HepG2 (cell line): Measurements from ENCODE around the gene CTNNAL1. TPM values are rescaled to one million over a fixed set of nuclear protein-coding genes. Genes with fewer than 3 reads are reported as not detected.

Source experiments
- ATF7 ChIP-seq, 2 experiments: fragments of 450-650 bp in 1 of 2; sonication (generic) in 1 of 2; formaldehyde crosslinking in 1 of 2; IDR thresholded peaks; 2 replicates each; pipeline versions ENCODE4 v1.4.0 to v1.6.1; 2016 to 2020; ENCODE audit warnings: antibody characterized with exemption in 1 of 2, mild to moderate bottlenecking in 1 of 2, missing genetic modification reagents in 1 of 2
- CEBPG ChIP-seq: IDR thresholded peaks from 2 replicates; pipeline ENCODE4 v1.6.1; 2016
- FOXK2 ChIP-seq: fragments of 450-650 bp; IDR thresholded peaks from 2 replicates; pipeline ENCODE4 v1.6.1; 2016
- MXD3 ChIP-seq: IDR thresholded peaks from 2 replicates; pipeline ENCODE4 v1.6.1; 2016; ENCODE audit warnings: mild to moderate bottlenecking, missing biosample characterization, missing genetic modification reagents
- PTBP1 ChIP-seq: fragments of 200-400 bp; formaldehyde crosslinking; IDR thresholded peaks from 2 replicates; pipeline ENCODE4 v1.6.1; 2018; ENCODE audit warnings: low read length, low read depth; ENCODE audit not compliant: poor library complexity, severe bottlenecking
- TGIF2 ChIP-seq: IDR thresholded peaks from 2 replicates; pipeline ENCODE4 v1.6.1; 2016; ENCODE audit warnings: control low read depth, missing compliant biosample characterization
- TMF1 ChIP-seq: sonication (generic); formaldehyde crosslinking; IDR thresholded peaks from 2 replicates; pipeline ENCODE4 v1.8.1; 2022; ENCODE audit warnings: low read depth, missing genetic modification reagents
- U2AF2 ChIP-seq: fragments of 200-400 bp; formaldehyde crosslinking; IDR thresholded peaks from 2 replicates; pipeline ENCODE4 v1.6.1; 2017; ENCODE audit warnings: low read depth, mild to moderate bottlenecking, low read length
- ZMYM4 ChIP-seq: sonication (generic); formaldehyde crosslinking; IDR thresholded peaks from 2 replicates; pipeline ENCODE4 v1.8.1; 2023; ENCODE audit warnings: mild to moderate bottlenecking, missing genetic modification reagents
- ZNF143 ChIP-seq: sonication (generic); formaldehyde crosslinking; IDR thresholded peaks from 2 replicates; pipeline ENCODE4 v1.4.0; 2020; ENCODE audit warnings: missing genetic modification reagents
- ZNF160 ChIP-seq: sonication (generic); formaldehyde crosslinking; IDR thresholded peaks from 2 replicates; pipeline ENCODE4 v1.8.0; 2022; ENCODE audit warnings: mild to moderate bottlenecking, inconsistent platforms, missing genetic modification reagents
- ZNF274 ChIP-seq: sonication (generic); formaldehyde crosslinking; IDR thresholded peaks from 2 replicates; pipeline ENCODE4 v1.5.1; 2020; ENCODE audit warnings: mild to moderate bottlenecking, missing genetic modification reagents
- ZNF746 ChIP-seq: sonication (generic); formaldehyde crosslinking; IDR thresholded peaks from 2 replicates; pipeline ENCODE4 v1.8.0; 2022; ENCODE audit warnings: mild to moderate bottlenecking, missing genetic modification reagents
- ZNF776 ChIP-seq: sonication (generic); formaldehyde crosslinking; IDR thresholded peaks from 2 replicates; pipeline ENCODE4 v1.4.0; 2020; ENCODE audit warnings: mild to moderate bottlenecking, missing genetic modification reagents
- polyA plus RNA-seq, 8 experiments: library from polyadenylated mRNA; depleted of rRNA in 3 of 8; stranded (reverse) in 7 of 8; unstranded in 1 of 8; fragments of >200 nt; fragmentation: Illumina TruSeq in 4 of 8; extraction: Trizol in 4 of 8; gene quantifications; 2 replicates each; pipeline versions ENCODE4 v1.2.1 to v1.2.3, GENCODE V29; 2011 to 2016; ENCODE audit warnings: low read depth in 4 of 8, missing spikeins in 1 of 8, mixed read lengths in 1 of 8; ENCODE audit not compliant: insufficient read depth in 1 of 8
- total RNA-seq, 5 experiments: library from RNA; depleted of rRNA; stranded (reverse); fragments of >200 nt; fragmentation: Illumina TruSeq; extraction: Trizol; gene quantifications; 2 replicates each; pipeline ENCODE4 v1.2.3, GENCODE V29; 2016; ENCODE audit warnings: low read depth in 1 of 5
- TF ChIP-seq, protein P1 (sequence below): sonication (generic); formaldehyde crosslinking; conservative IDR thresholded peaks from 2 replicates; pipeline ENCODE4 v1.4.0; 2020; ENCODE audit warnings: mild to moderate bottlenecking, missing genetic modification reagents, moderate library complexity
- TF ChIP-seq, protein P2 (sequence below): sonication (generic); formaldehyde crosslinking; IDR thresholded peaks from 2 replicates; pipeline ENCODE4 v1.4.0; 2020; ENCODE audit warnings: missing genetic modification reagents, borderline replicate concordance
- TF ChIP-seq, protein P3 (sequence below): conservative IDR thresholded peaks from 2 replicates; pipeline ENCODE4 v1.6.1; 2018; ENCODE audit warnings: missing genetic modification reagents
- TF ChIP-seq, protein P4 (sequence below): sonication (generic); formaldehyde crosslinking; IDR thresholded peaks from 2 replicates; pipeline ENCODE4 v1.5.0; 2020; ENCODE audit warnings: mild to moderate bottlenecking, missing genetic modification reagents, borderline replicate concordance

CTNNAL1 gene
- total and polyA plus RNA-seq, 2 of the 13 experiments (the other 11 are each of a cell fraction or from before 2014, with no cell fraction given) = 32.0 to 162 TPM

GRCh38 chr9:108934323-108934893 lies 78.9 kb downstream of the CTNNAL1 start, which contains the start of gene ABITRAM (continued):
- TF ChIP-seq, protein P1, sequence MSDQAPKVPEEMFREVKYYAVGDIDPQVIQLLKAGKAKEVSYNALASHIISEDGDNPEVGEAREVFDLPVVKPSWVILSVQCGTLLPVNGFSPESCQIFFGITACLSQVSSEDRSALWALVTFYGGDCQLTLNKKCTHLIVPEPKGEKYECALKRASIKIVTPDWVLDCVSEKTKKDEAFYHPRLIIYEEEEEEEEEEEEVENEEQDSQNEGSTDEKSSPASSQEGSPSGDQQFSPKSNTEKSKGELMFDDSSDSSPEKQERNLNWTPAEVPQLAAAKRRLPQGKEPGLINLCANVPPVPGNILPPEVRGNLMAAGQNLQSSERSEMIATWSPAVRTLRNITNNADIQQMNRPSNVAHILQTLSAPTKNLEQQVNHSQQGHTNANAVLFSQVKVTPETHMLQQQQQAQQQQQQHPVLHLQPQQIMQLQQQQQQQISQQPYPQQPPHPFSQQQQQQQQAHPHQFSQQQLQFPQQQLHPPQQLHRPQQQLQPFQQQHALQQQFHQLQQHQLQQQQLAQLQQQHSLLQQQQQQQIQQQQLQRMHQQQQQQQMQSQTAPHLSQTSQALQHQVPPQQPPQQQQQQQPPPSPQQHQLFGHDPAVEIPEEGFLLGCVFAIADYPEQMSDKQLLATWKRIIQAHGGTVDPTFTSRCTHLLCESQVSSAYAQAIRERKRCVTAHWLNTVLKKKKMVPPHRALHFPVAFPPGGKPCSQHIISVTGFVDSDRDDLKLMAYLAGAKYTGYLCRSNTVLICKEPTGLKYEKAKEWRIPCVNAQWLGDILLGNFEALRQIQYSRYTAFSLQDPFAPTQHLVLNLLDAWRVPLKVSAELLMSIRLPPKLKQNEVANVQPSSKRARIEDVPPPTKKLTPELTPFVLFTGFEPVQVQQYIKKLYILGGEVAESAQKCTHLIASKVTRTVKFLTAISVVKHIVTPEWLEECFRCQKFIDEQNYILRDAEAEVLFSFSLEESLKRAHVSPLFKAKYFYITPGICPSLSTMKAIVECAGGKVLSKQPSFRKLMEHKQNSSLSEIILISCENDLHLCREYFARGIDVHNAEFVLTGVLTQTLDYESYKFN = no peak
- no peak for TF ChIP-seq CEBPG (CRISPR knock-in tag)
- TF ChIP-seq ZNF274 = no peak
- no peak for TF ChIP-seq ZNF143 (CRISPR knock-in tag)
- peak; percentile 57 for TF ChIP-seq ZMYM4
- TF ChIP-seq, protein P2, sequence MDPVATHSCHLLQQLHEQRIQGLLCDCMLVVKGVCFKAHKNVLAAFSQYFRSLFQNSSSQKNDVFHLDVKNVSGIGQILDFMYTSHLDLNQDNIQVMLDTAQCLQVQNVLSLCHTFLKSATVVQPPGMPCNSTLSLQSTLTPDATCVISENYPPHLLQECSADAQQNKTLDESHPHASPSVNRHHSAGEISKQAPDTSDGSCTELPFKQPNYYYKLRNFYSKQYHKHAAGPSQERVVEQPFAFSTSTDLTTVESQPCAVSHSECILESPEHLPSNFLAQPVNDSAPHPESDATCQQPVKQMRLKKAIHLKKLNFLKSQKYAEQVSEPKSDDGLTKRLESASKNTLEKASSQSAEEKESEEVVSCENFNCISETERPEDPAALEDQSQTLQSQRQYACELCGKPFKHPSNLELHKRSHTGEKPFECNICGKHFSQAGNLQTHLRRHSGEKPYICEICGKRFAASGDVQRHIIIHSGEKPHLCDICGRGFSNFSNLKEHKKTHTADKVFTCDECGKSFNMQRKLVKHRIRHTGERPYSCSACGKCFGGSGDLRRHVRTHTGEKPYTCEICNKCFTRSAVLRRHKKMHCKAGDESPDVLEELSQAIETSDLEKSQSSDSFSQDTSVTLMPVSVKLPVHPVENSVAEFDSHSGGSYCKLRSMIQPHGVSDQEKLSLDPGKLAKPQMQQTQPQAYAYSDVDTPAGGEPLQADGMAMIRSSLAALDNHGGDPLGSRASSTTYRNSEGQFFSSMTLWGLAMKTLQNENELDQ (CRISPR knock-in tag) = peak; percentile 46; the same call in 1 of the 2 replicates
- TF ChIP-seq MXD3 (CRISPR knock-in tag) = peak; percentile 7; the same call in 1 of the 2 replicates
- TF ChIP-seq TGIF2 (CRISPR knock-in tag) = 0 out of 2 replicates have a peak, but pooled peaks have one; percentile 56
- no peak for TF ChIP-seq TMF1 (CRISPR knock-in tag)
- peak; percentile 80; the same call in 1 of the 2 replicates for TF ChIP-seq U2AF2
- TF ChIP-seq, protein P3, sequence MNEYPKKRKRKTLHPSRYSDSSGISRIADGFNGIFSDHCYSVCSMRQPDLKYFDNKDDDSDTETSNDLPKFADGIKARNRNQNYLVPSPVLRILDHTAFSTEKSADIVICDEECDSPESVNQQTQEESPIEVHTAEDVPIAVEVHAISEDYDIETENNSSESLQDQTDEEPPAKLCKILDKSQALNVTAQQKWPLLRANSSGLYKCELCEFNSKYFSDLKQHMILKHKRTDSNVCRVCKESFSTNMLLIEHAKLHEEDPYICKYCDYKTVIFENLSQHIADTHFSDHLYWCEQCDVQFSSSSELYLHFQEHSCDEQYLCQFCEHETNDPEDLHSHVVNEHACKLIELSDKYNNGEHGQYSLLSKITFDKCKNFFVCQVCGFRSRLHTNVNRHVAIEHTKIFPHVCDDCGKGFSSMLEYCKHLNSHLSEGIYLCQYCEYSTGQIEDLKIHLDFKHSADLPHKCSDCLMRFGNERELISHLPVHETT = 0 out of 2 replicates have a peak, but pooled peaks have one; percentile 11
- TF ChIP-seq ZNF776 (CRISPR knock-in tag) = 0 out of 2 replicates have a peak, but pooled peaks have one; percentile 59
- peak; percentile 38; the same call in 1 of the 2 replicates for TF ChIP-seq ZNF160 (CRISPR knock-in tag)
- no peak for TF ChIP-seq ZNF746
- TF ChIP-seq, protein P4, sequence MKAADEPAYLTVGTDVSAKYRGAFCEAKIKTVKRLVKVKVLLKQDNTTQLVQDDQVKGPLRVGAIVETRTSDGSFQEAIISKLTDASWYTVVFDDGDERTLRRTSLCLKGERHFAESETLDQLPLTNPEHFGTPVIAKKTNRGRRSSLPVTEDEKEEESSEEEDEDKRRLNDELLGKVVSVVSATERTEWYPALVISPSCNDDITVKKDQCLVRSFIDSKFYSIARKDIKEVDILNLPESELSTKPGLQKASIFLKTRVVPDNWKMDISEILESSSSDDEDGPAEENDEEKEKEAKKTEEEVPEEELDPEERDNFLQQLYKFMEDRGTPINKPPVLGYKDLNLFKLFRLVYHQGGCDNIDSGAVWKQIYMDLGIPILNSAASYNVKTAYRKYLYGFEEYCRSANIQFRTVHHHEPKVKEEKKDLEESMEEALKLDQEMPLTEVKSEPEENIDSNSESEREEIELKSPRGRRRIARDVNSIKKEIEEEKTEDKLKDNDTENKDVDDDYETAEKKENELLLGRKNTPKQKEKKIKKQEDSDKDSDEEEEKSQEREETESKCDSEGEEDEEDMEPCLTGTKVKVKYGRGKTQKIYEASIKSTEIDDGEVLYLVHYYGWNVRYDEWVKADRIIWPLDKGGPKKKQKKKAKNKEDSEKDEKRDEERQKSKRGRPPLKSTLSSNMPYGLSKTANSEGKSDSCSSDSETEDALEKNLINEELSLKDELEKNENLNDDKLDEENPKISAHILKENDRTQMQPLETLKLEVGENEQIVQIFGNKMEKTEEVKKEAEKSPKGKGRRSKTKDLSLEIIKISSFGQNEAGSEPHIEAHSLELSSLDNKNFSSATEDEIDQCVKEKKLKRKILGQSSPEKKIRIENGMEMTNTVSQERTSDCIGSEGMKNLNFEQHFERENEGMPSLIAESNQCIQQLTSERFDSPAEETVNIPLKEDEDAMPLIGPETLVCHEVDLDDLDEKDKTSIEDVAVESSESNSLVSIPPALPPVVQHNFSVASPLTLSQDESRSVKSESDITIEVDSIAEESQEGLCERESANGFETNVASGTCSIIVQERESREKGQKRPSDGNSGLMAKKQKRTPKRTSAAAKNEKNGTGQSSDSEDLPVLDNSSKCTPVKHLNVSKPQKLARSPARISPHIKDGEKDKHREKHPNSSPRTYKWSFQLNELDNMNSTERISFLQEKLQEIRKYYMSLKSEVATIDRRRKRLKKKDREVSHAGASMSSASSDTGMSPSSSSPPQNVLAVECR (CRISPR knock-in tag) = peak; percentile 96
- no peak for TF ChIP-seq PTBP1
- no peak for TF ChIP-seq FOXK2
- TF ChIP-seq ATF7 (IDR thresholded peaks at IDR 0.05) = no peak
- TF ChIP-seq ATF7 (CRISPR knock-in tag; IDR thresholded peaks at IDR 0.05) = peak; percentile 5; the same call in 1 of the 2 replicates
